Subcutaneous abdominal adipose tissue (tissue), 5 donors: Measurements from ENCODE around the gene LSM14B.
"Not testable (repeated sequence)": the region's sequence is repeated elsewhere in the genome, so short reads cannot be mapped to it uniquely, and the experiment has no call there.

Source experiments
- H3K27ac ChIP-seq: one replicate; pipeline ENCODE4 v1.7.0; 2013; ENCODE audit warnings: low read depth, mild to moderate bottlenecking, inconsistent platforms, low read length, moderate library complexity
- H3K27me3 ChIP-seq, 5 donors: one replicate each; pipeline ENCODE4 v1.7.0; 2013; ENCODE audit warnings: low read length in 5 of 5, inconsistent platforms in 1 of 5; ENCODE audit not compliant: control insufficient read depth in 5 of 5, insufficient read depth in 4 of 5
- H3K36me3 ChIP-seq, 5 donors: one replicate each; pipeline ENCODE4 v1.7.0; 2013; ENCODE audit warnings: low read length in 5 of 5; ENCODE audit not compliant: control insufficient read depth in 5 of 5, insufficient read depth in 5 of 5
- H3K4me1 ChIP-seq, 5 donors: one replicate each; pipeline ENCODE4 v1.7.0; 2013; ENCODE audit warnings: low read length in 5 of 5, mild to moderate bottlenecking in 3 of 5, moderate library complexity in 1 of 5; ENCODE audit not compliant: control insufficient read depth in 5 of 5, insufficient read depth in 5 of 5
- H3K4me3 ChIP-seq, 5 donors: one replicate each; pipeline ENCODE4 v1.7.0; 2013; ENCODE audit warnings: low read length in 5 of 5, low read depth in 1 of 5
- H3K9ac ChIP-seq, 5 donors: one replicate each; pipeline ENCODE4 v1.7.0; 2013; ENCODE audit warnings: low read length in 5 of 5, mild to moderate bottlenecking in 4 of 5, moderate library complexity in 3 of 5
- H3K9me3 ChIP-seq, 5 donors: one replicate each; pipeline ENCODE4 v1.7.0; 2013; ENCODE audit warnings: low read length in 5 of 5; ENCODE audit not compliant: control insufficient read depth in 5 of 5
- donor health status: healthy.
- donor health status: healthy.
- donor health status: healthy.
- donor health status: healthy.
- donor health status: healthy.

LSM14B gene

GRCh38 chr20:62143957-62144825 lies 21.9 kb downstream of the LSM14B start:
- Histone ChIP-seq H3K27me3 (no peaks in the 10 kb centered on the region), H3K4me1 (peaks cover 7 to 43% (median 36%) of the 10 kb centered on the region in 5 donors), H3K27ac (peak overlapping the region; percentile 24), H3K4me3 (peak overlapping the region; percentile 45 to 82 (median 75)), H3K9ac (peak overlapping the region in 4 of 5 donors; percentile 2 to 67 (median 57)), H3K9me3 (no peaks in the 10 kb centered on the region), H3K36me3 (peaks cover 2 to 20% (median 13%) of the 10 kb centered on the region in 5 donors)

GRCh38 chr20:62145688-62146018 lies 23.4 kb downstream of the LSM14B start:
- Histone ChIP-seq H3K4me3 (no peak overlapping the region), H3K9ac (no peak overlapping the region), H3K27me3 (no peaks in the 10 kb centered on the region), H3K4me1 (peaks cover 7 to 51% (median 41%) of the 10 kb centered on the region in 5 donors), H3K36me3 (peaks cover 0 to 7% (median 0%) of the 10 kb centered on the region in 5 donors), H3K27ac (no peak overlapping the region), H3K9me3 (no peaks in the 10 kb centered on the region)

DNA sequence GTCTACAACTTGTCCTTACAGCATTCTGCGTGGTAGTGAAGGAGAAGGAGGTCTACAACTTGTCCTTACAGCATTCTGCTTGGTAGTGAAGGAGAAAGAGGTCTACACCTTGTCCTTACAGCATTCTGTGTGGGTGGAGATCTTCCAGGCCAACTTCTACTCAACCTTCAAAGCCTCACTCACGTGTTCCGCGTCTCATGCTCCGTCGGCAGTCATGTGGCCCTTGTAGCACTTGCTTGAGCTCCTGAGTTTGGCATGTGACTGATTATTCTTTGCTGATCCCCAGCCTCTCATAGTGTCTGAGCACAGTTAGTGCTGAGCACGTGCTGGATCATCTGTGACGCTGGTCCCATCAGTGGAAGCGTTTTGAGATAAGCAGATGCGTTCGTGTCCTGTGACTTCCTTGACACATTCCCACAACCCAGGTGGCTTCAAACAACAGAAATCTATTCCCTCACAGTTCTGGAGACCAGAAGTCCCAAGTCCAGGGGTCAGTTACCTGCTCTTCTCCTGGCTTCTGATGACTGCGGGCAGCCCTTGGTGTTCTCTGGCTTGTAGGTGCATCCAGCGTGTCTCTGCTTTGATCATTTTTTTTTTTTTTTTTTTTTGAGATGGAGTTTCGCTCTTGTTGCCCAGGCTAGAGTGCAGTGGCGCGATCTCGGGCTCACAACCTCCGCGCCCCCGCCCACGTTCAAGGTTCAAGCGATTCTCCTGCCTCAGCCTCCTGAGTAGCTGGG lies 23.9 kb downstream of the LSM14B start:
- H3K4me1 ChIP-seq, result peaks cover 7 to 46% (median 35%) of the 10 kb centered on the region in 5 donors
- H3K27ac ChIP-seq, result no peak overlapping the region
- no peak overlapping the region for H3K4me3 ChIP-seq
- H3K9me3 ChIP-seq, result no peaks in the 10 kb centered on the region
- peaks cover 0 to 7% (median 0%) of the 10 kb centered on the region in 5 donors for H3K36me3 ChIP-seq
- H3K9ac ChIP-seq, result no peak overlapping the region
- H3K27me3 ChIP-seq, result no peaks in the 10 kb centered on the region

DNA sequence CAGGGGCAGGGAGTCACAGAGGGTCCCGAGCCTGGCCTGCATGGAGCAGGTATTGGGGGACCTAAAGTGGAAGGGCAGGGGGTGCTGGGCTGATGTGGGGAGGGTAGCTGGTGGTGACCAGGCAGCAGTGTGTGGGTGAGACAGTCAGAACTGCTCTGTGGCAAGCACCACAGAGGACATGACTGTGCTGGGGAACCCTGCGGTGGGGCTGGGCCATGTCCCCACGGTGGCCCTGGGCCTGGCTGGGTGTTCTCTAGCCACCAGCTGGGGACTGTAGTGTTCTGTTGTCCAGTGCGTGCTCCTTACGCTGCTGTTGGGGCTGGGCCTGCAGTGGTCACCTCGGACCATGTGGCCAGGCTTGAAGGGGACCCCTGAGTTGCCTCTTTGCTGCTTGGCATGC lies 24.9 kb downstream of the LSM14B start:
- Histone ChIP-seq H3K9ac (no peak overlapping the region), H3K27ac (no peak overlapping the region), H3K4me1 (peaks cover 0 to 37% (median 26%) of the 10 kb centered on the region in 5 donors), H3K36me3 (peaks cover 0 to 8% (median 2%) of the 10 kb centered on the region in 5 donors), H3K9me3 (no peaks in the 10 kb centered on the region), H3K27me3 (no peaks in the 10 kb centered on the region), H3K4me3 (no peak overlapping the region)

GRCh38 chr20:62147528-62147927 lies 25.3 kb downstream of the LSM14B start:
- Histone ChIP-seq H3K27ac (no peak overlapping the region), H3K36me3 (peaks cover 0 to 12% (median 3%) of the 10 kb centered on the region in 5 donors), H3K27me3 (no peaks in the 10 kb centered on the region), H3K4me1 (peaks cover 0 to 35% (median 25%) of the 10 kb centered on the region in 5 donors), H3K9me3 (no peaks in the 10 kb centered on the region), H3K9ac (no peak overlapping the region), H3K4me3 (no peak overlapping the region)

- not testable (repeated sequence) for H3K27me3 ChIP-seq, H3K9me3 ChIP-seq, H3K27ac ChIP-seq, H3K9ac ChIP-seq, H3K4me3 ChIP-seq
- peaks cover 0 to 14% (median 3%) of the 10 kb centered on the region in 5 donors for H3K36me3 ChIP-seq
- peaks cover 1 to 35% (median 25%) of the 10 kb centered on the region in 5 donors for H3K4me1 ChIP-seq
Measured at GRCh38 chr20:62148383-62148782, 26.1 kb downstream of the LSM14B start.

GRCh38 chr20:62148908-62149314 lies 26.6 kb downstream of the LSM14B start:
- Histone ChIP-seq H3K4me1 (peaks cover 5 to 35% (median 25%) of the 10 kb centered on the region in 5 donors), H3K9ac (no peak overlapping the region), H3K9me3 (peaks cover 0 to 3% (median 0%) of the 10 kb centered on the region in 5 donors), H3K36me3 (peaks cover 0 to 14% (median 5%) of the 10 kb centered on the region in 5 donors), H3K27me3 (no peaks in the 10 kb centered on the region), H3K4me3 (no peak overlapping the region), H3K27ac (no peak overlapping the region)

- Histone ChIP-seq H3K4me1 (peaks cover 5 to 31% (median 18%) of the 10 kb centered on the region in 5 donors), H3K4me3 (no peak overlapping the region), H3K9ac (no peak overlapping the region), H3K36me3 (peaks cover 0 to 19% (median 11%) of the 10 kb centered on the region in 5 donors), H3K27ac (no peak overlapping the region), H3K27me3 (no peaks in the 10 kb centered on the region), H3K9me3 (peaks cover 0 to 3% (median 0%) of the 10 kb centered on the region in 5 donors)
Measured at GRCh38 chr20:62149532-62150309, 27.4 kb downstream of the LSM14B start.

- Histone ChIP-seq H3K27ac (no peak overlapping the region), H3K4me3 (no peak overlapping the region), H3K27me3 (no peaks in the 10 kb centered on the region), H3K4me1 (peaks cover under 1 to 26% (median 13%) of the 10 kb centered on the region in 5 donors), H3K9ac (no peak overlapping the region), H3K9me3 (peaks cover 0 to 3% (median 0%) of the 10 kb centered on the region in 5 donors), H3K36me3 (peaks cover 0 to 23% (median 11%) of the 10 kb centered on the region in 5 donors)
Measured at GRCh38 chr20:62150310-62150575, 28.0 kb downstream of the LSM14B start.
